HG03025 (cell line): Measurements from ENCODE around the gene FUT2.
"Not testable (repeated sequence)": the region's sequence is repeated elsewhere in the genome, so short reads cannot be mapped to it uniquely, and the experiment has no call there.

Source experiments
- ATAC-seq: cut with Tn5 transposase; IDR thresholded peaks from one replicate; pipeline ENCODE4 v1.9.1; 2021; ENCODE audit warnings: mild to moderate bottlenecking, moderate library complexity; ENCODE audit not compliant: unreplicated experiment, low FRiP score

FUT2 gene

GRCh38 chr19:48670699-48671445 lies 24.9 kb upstream of the FUT2 start:
- no peak for ATAC-seq

- no peak for ATAC-seq
Measured at GRCh38 chr19:48671446-48671995, 24.2 kb upstream of the FUT2 start.

GRCh38 chr19:48672994-48673393 lies 22.8 kb upstream of the FUT2 start, which contains the start of gene NTN5:
Gene NTN5 (minus strand): TSS chr19:48673017. CDS start chr19:48670986, 2,031 bp downstream.
- ATAC-seq = no peak

- ATAC-seq = no peak
Measured at GRCh38 chr19:48673436-48674100, 22.2 kb upstream of the FUT2 start.

- ATAC-seq = no peak
Measured at GRCh38 chr19:48674216-48674809, 21.5 kb upstream of the FUT2 start.

GRCh38 chr19:48674921-48675824 lies 20.6 kb upstream of the FUT2 start:
- no peak for ATAC-seq

GRCh38 chr19:48676487-48676886 lies 19.3 kb upstream of the FUT2 start:
- ATAC-seq = no peak

GRCh38 chr19:48676887-48677286 lies 18.9 kb upstream of the FUT2 start:
- ATAC-seq = no peak

- no peak for ATAC-seq
Measured at GRCh38 chr19:48678201-48678600, 17.6 kb upstream of the FUT2 start.

GRCh38 chr19:48680006-48680405 lies 15.8 kb upstream of the FUT2 start:
- not testable (repeated sequence) for ATAC-seq

GRCh38 chr19:48680436-48681126 lies 15.2 kb upstream of the FUT2 start:
- no peak for ATAC-seq

GRCh38 chr19:48681127-48681470 lies 14.7 kb upstream of the FUT2 start:
- ATAC-seq = no peak

- ATAC-seq = no peak
Measured at GRCh38 chr19:48683349-48683748, 12.4 kb upstream of the FUT2 start.

GRCh38 chr19:48685583-48685982 lies 10.2 kb upstream of the FUT2 start:
- no peak for ATAC-seq

- ATAC-seq = no peak
Measured at GRCh38 chr19:48686088-48686487, 9.7 kb upstream of the FUT2 start.

GRCh38 chr19:48686637-48687036 lies 9.1 kb upstream of the FUT2 start:
- ATAC-seq = not testable (repeated sequence)

GRCh38 chr19:48687776-48688175 lies 8.0 kb upstream of the FUT2 start:
- ATAC-seq = no peak

- no peak for ATAC-seq
Measured at GRCh38 chr19:48689449-48689848, 6.3 kb upstream of the FUT2 start.

GRCh38 chr19:48693629-48694028 lies 2.1 kb upstream of the FUT2 start:
- ATAC-seq = not testable (repeated sequence)
